NCI-H146 treated with DMSO at 0.1 percent for 48 hours (cell line): ENCODE measurements around the gene GDI2.
"Not testable (repeated sequence)": the region's sequence is repeated elsewhere in the genome, so short reads cannot be mapped to it uniquely, and the experiment has no call there.

ENCODE experiments used
- DNase-seq: peaks from one replicate; lab custom pipeline; 2025; ENCODE audit not compliant: unreplicated experiment; lab: John Stamatoyannopoulos, UW

The GDI2 gene

GRCh38 chr10:5813341-5814109, at the start of gene GDI2:
GDI2 (minus strand) TSS chr10:5813434; CDS start chr10:5813258, 176 bp downstream.
- DNase-seq = peak; percentile 98

GRCh38 chr10:5862360-5862961, 49.2 kb upstream of the GDI2 start:
- no peak for DNase-seq

- no peak for DNase-seq
Measured at GRCh38 chr10:5860066-5860465, 46.8 kb upstream of the GDI2 start.

- DNase-seq = no peak
Measured at GRCh38 chr10:5858811-5859210, 45.6 kb upstream of the GDI2 start.

- no peak for DNase-seq
Measured at GRCh38 chr10:5856701-5857004, 43.4 kb upstream of the GDI2 start.

- DNase-seq = no peak
Measured at GRCh38 chr10:5855979-5856700, 42.9 kb upstream of the GDI2 start.

GRCh38 chr10:5854131-5854475, 40.9 kb upstream of the GDI2 start:
- DNase-seq = no peak

- DNase-seq = not testable (repeated sequence)
Measured at GRCh38 chr10:5846667-5847066, 33.4 kb upstream of the GDI2 start.

- DNase-seq = no peak
Measured at GRCh38 chr10:5844345-5845055, 31.3 kb upstream of the GDI2 start.

- no peak for DNase-seq
Measured at GRCh38 chr10:5843686-5844344, 30.6 kb upstream of the GDI2 start.

GRCh38 chr10:5841965-5842364, 28.7 kb upstream of the GDI2 start:
- no peak for DNase-seq

- no peak for DNase-seq
Measured at GRCh38 chr10:5840314-5841307, 27.4 kb upstream of the GDI2 start.

GRCh38 chr10:5836181-5836580, 22.9 kb upstream of the GDI2 start:
- DNase-seq = not testable (repeated sequence)

- DNase-seq = no peak
Measured at GRCh38 chr10:5835446-5836095, 22.3 kb upstream of the GDI2 start.

- DNase-seq = no peak
Measured at GRCh38 chr10:5833814-5834213, 20.6 kb upstream of the GDI2 start.

GRCh38 chr10:5832946-5833345, 19.7 kb upstream of the GDI2 start:
- no peak for DNase-seq

- no peak for DNase-seq
Measured at GRCh38 chr10:5831446-5831782, 18.2 kb upstream of the GDI2 start.

- DNase-seq = no peak
Measured at GRCh38 chr10:5830629-5831445, 17.6 kb upstream of the GDI2 start.

- DNase-seq = no peak
Measured at GRCh38 chr10:5829267-5829666, 16.0 kb upstream of the GDI2 start.
